ENCODE results near the gene COMT.

The COMT gene

DNA sequence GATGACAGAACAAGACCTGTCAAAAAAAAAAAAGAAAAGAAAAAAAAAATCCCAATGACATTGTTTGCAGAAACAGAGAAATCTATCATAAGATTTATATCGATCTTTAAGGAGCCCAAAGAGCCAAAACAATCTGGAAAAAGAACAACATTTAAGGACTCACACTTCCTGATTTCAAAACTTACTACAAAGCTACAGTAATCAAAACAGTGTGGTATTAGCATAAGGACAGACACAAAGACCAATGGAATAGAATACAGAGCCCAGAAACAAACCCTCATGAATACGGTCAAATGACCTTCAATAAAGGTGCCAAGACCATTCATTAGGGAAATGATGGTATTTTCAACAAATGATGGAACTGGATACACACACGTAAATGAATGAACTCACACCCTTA, 62.9 kb downstream of the COMT start:
- no peak overlapping the region for H3K4me3 ChIP-seq (ENCODE audit: low read depth in 1 of 2, low read length in 2 of 2)
- H3K27ac ChIP-seq (ENCODE audit: low read depth, low read length): no peak overlapping the region
- H3K9me3 ChIP-seq (ENCODE audit: control insufficient read depth in 1 of 2, low read length in 2 of 2): peaks cover 0 to 8% of the 10 kb centered on the region in 2 donors
- H3K27me3 ChIP-seq (ENCODE audit: control insufficient read depth in 1 of 2, insufficient read depth in 2 of 2, low read length in 2 of 2): no peaks in the 10 kb centered on the region
- H3K36me3 ChIP-seq (ENCODE audit: control insufficient read depth in 1 of 2, insufficient read depth in 2 of 2, low read length in 2 of 2): no peaks in the 10 kb centered on the region
- H3K4me1 ChIP-seq (ENCODE audit: control insufficient read depth in 1 of 2, insufficient read depth in 2 of 2, low read length in 2 of 2): no peaks in the 10 kb centered on the region
- H3K9ac ChIP-seq (ENCODE audit: low read depth in 1 of 2, low read length in 2 of 2): no peak overlapping the region

DNA sequence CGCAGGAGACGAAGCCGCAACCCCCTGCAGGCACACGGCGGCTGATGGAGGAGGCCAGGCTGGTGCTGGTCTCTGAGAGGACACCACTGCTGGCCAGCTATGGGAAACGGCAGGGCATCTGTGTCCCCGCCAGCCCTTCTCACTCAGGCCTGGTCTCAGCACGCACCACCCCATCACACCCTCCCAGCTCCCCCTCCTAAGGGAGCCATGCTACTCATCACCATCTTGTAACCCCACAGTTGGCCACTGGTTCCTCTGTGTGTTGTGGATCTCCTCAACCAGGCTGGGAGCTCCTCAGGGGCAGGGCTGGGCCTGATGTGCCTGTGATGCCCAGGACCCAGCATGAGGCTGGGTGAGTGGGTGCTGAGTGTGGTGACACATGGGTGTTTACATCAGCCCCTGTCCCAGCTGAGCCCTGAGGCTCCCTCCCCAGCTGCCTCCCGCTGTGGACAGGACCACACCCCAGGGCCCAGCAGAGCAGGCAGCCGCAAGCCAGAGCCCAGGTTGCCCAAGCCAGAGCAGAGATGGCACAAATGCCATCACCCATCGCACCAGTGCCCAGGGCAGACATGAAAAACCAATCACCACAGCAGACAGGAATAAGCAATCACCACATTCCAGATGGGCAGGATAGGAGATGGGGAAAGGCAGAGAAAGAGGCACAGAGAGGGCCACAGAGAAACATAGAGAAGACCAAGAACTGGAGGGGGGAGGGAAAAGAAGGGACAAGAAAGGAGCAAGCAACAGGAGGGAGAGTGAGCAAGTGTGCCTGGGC, 66.8 kb downstream of the COMT start:
- peaks cover 0 to 3% of the 10 kb centered on the region in 2 donors for H3K4me1 ChIP-seq (ENCODE audit: control insufficient read depth in 1 of 2, insufficient read depth in 2 of 2, low read length in 2 of 2)
- no peak overlapping the region for H3K27ac ChIP-seq (ENCODE audit: low read depth, low read length)
- H3K9ac ChIP-seq (ENCODE audit: low read depth in 1 of 2, low read length in 2 of 2): no peak overlapping the region
- H3K27me3 ChIP-seq (ENCODE audit: control insufficient read depth in 1 of 2, insufficient read depth in 2 of 2, low read length in 2 of 2): no peaks in the 10 kb centered on the region
- H3K4me3 ChIP-seq (ENCODE audit: low read depth in 1 of 2, low read length in 2 of 2): no peak overlapping the region
- H3K36me3 ChIP-seq (ENCODE audit: control insufficient read depth in 1 of 2, insufficient read depth in 2 of 2, low read length in 2 of 2): no peaks in the 10 kb centered on the region
- peaks cover 0 to 8% of the 10 kb centered on the region in 2 donors for H3K9me3 ChIP-seq (ENCODE audit: control insufficient read depth in 1 of 2, low read length in 2 of 2)

DNA sequence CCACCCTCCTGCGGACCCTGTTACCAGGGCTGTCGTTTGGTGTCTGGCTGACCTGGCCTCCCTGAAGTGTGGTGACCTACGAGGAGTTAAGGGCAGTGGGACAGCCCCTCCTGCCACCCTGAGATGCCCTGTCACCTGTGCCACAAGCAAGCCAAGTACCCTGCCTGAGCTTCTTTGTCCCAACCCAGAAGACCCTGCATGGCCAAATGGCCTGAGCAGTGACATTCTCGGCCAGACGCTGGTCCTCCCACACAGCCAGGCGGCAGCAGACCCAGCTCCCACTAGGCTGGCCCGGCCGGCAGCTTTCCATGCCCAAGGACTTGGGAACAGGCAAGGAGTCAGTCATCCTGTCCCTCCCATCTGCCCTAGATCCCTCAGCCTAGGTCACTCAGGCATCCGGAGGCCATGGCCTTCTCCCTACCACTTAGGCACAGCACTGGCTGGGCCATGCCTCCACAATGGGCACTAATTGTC, 67.5 kb downstream of the COMT start:
- Histone ChIP-seq H3K4me1 (ENCODE audit: control insufficient read depth in 1 of 2, insufficient read depth in 2 of 2, low read length in 2 of 2) (peaks cover 0 to 3% of the 10 kb centered on the region in 2 donors), H3K9ac (ENCODE audit: low read depth in 1 of 2, low read length in 2 of 2) (no peak overlapping the region)

GRCh38 chr22:20009582-20010306, 68.2 kb downstream of the COMT start:
- no peak overlapping the region for H3K9ac ChIP-seq (ENCODE audit: low read depth in 1 of 2, low read length in 2 of 2)

More for the DNA sequence above, 67.5 kb downstream of the COMT start:
- Histone ChIP-seq H3K27ac (ENCODE audit: low read depth, low read length) (no peak overlapping the region), H3K4me3 (ENCODE audit: low read depth in 1 of 2, low read length in 2 of 2) (no peak overlapping the region), H3K36me3 (ENCODE audit: control insufficient read depth in 1 of 2, insufficient read depth in 2 of 2, low read length in 2 of 2) (no peaks in the 10 kb centered on the region), H3K27me3 (ENCODE audit: control insufficient read depth in 1 of 2, insufficient read depth in 2 of 2, low read length in 2 of 2) (no peaks in the 10 kb centered on the region), H3K9me3 (ENCODE audit: control insufficient read depth in 1 of 2, low read length in 2 of 2) (peaks cover 0 to 7% of the 10 kb centered on the region in 2 donors)

GRCh38 chr22:20010307-20011122, 68.9 kb downstream of the COMT start:
- Histone ChIP-seq H3K9me3 (ENCODE audit: control insufficient read depth in 1 of 2, low read length in 2 of 2) (no peaks in the 10 kb centered on the region), H3K4me1 (ENCODE audit: control insufficient read depth in 1 of 2, insufficient read depth in 2 of 2, low read length in 2 of 2) (peaks cover 3% of the 10 kb centered on the region in 2 donors), H3K27me3 (ENCODE audit: control insufficient read depth in 1 of 2, insufficient read depth in 2 of 2, low read length in 2 of 2) (peaks cover 8 to 9% of the 10 kb centered on the region in 2 donors), H3K27ac (ENCODE audit: low read depth, low read length) (no peak overlapping the region), H3K36me3 (ENCODE audit: control insufficient read depth in 1 of 2, insufficient read depth in 2 of 2, low read length in 2 of 2) (no peaks in the 10 kb centered on the region), H3K9ac (ENCODE audit: low read depth in 1 of 2, low read length in 2 of 2) (no peak overlapping the region), H3K4me3 (ENCODE audit: low read depth in 1 of 2, low read length in 2 of 2) (no peak overlapping the region)

More at GRCh38 chr22:20009582-20010306, 68.2 kb downstream of the COMT start:
- Histone ChIP-seq H3K36me3 (ENCODE audit: control insufficient read depth in 1 of 2, insufficient read depth in 2 of 2, low read length in 2 of 2) (no peaks in the 10 kb centered on the region), H3K9me3 (ENCODE audit: control insufficient read depth in 1 of 2, low read length in 2 of 2) (no peaks in the 10 kb centered on the region), H3K27me3 (ENCODE audit: control insufficient read depth in 1 of 2, insufficient read depth in 2 of 2, low read length in 2 of 2) (peaks cover under 1 to 2% of the 10 kb centered on the region in 2 donors), H3K4me1 (ENCODE audit: control insufficient read depth in 1 of 2, insufficient read depth in 2 of 2, low read length in 2 of 2) (peaks cover 0 to 3% of the 10 kb centered on the region in 2 donors), H3K27ac (ENCODE audit: low read depth, low read length) (no peak overlapping the region), H3K4me3 (ENCODE audit: low read depth in 1 of 2, low read length in 2 of 2) (no peak overlapping the region)

- no peak overlapping the region for H3K27ac ChIP-seq (ENCODE audit: low read depth, low read length)
- H3K36me3 ChIP-seq (ENCODE audit: control insufficient read depth in 1 of 2, insufficient read depth in 2 of 2, low read length in 2 of 2): no peaks in the 10 kb centered on the region
- no peak overlapping the region for H3K9ac ChIP-seq (ENCODE audit: low read depth in 1 of 2, low read length in 2 of 2)
- no peak overlapping the region for H3K4me3 ChIP-seq (ENCODE audit: low read depth in 1 of 2, low read length in 2 of 2)
- H3K27me3 ChIP-seq (ENCODE audit: control insufficient read depth in 1 of 2, insufficient read depth in 2 of 2, low read length in 2 of 2): peaks cover 8 to 9% of the 10 kb centered on the region in 2 donors
- peaks cover 3 to 4% of the 10 kb centered on the region in 2 donors for H3K4me1 ChIP-seq (ENCODE audit: control insufficient read depth in 1 of 2, insufficient read depth in 2 of 2, low read length in 2 of 2)
- no peaks in the 10 kb centered on the region for H3K9me3 ChIP-seq (ENCODE audit: control insufficient read depth in 1 of 2, low read length in 2 of 2)
Measured at GRCh38 chr22:20011123-20011992, 69.8 kb downstream of the COMT start.

DNA sequence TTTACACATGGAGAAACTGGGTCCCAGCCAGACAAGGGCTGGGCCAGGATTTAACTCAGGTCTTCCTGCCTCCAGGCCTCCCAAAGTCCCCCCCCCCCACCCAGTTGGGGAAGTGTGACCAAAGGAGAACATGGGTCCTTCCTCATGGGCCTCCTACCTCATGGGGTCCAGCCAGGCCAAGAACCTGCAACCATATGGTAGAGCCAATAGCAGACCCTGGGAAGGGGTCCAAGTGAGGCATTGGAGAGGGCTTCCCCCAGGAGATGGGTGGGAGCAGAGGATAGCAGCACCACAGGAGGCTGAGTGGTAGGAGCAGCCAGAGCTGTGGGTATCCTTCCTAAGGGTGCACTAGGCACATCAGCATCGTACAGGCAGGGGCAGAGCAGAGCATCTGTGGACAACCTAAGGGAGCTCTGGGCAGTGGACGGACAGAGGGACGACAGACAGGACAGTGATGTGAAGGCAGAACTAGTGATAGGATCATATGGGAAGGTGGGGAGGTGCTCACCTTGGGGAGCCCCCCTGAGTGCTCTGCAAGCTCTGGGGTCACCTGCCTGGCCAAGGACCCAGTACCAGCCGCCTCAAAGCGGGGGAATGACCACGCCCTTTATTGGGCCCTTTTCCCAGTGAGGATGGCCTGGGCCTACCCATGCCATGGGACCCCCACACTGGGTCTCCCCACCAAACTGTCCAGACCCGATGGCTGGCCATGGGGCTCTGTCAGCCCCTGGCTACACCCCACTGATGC, 70.6 kb downstream of the COMT start:
- Histone ChIP-seq H3K4me3 (ENCODE audit: low read depth in 1 of 2, low read length in 2 of 2) (no peak overlapping the region), H3K9me3 (ENCODE audit: control insufficient read depth in 1 of 2, low read length in 2 of 2) (no peaks in the 10 kb centered on the region), H3K27me3 (ENCODE audit: control insufficient read depth in 1 of 2, insufficient read depth in 2 of 2, low read length in 2 of 2) (peaks cover 8 to 9% of the 10 kb centered on the region in 2 donors), H3K27ac (ENCODE audit: low read depth, low read length) (no peak overlapping the region), H3K36me3 (ENCODE audit: control insufficient read depth in 1 of 2, insufficient read depth in 2 of 2, low read length in 2 of 2) (no peaks in the 10 kb centered on the region), H3K9ac (ENCODE audit: low read depth in 1 of 2, low read length in 2 of 2) (no peak overlapping the region), H3K4me1 (ENCODE audit: control insufficient read depth in 1 of 2, insufficient read depth in 2 of 2, low read length in 2 of 2) (peaks cover 4 to 5% of the 10 kb centered on the region in 2 donors)

- Histone ChIP-seq H3K27ac (ENCODE audit: low read depth, low read length) (no peak overlapping the region), H3K9me3 (ENCODE audit: control insufficient read depth in 1 of 2, low read length in 2 of 2) (no peaks in the 10 kb centered on the region), H3K4me3 (ENCODE audit: low read depth in 1 of 2, low read length in 2 of 2) (no peak overlapping the region), H3K9ac (ENCODE audit: low read depth in 1 of 2, low read length in 2 of 2) (no peak overlapping the region), H3K36me3 (ENCODE audit: control insufficient read depth in 1 of 2, insufficient read depth in 2 of 2, low read length in 2 of 2) (no peaks in the 10 kb centered on the region), H3K27me3 (ENCODE audit: control insufficient read depth in 1 of 2, insufficient read depth in 2 of 2, low read length in 2 of 2) (peaks cover 13 to 14% of the 10 kb centered on the region in 2 donors), H3K4me1 (ENCODE audit: control insufficient read depth in 1 of 2, insufficient read depth in 2 of 2, low read length in 2 of 2) (peaks cover 4 to 9% of the 10 kb centered on the region in 2 donors)
Measured at GRCh38 chr22:20012741-20013331, 71.3 kb downstream of the COMT start.
